Fibroblast of skin of right biceps (primary cell): Measurements from ENCODE around the gene DNPH1.

Experiments used
- DNase-seq: peaks from one replicate; pipeline ENCODE4 v3.0.0-alpha.2; 2013

Gene DNPH1

DNA sequence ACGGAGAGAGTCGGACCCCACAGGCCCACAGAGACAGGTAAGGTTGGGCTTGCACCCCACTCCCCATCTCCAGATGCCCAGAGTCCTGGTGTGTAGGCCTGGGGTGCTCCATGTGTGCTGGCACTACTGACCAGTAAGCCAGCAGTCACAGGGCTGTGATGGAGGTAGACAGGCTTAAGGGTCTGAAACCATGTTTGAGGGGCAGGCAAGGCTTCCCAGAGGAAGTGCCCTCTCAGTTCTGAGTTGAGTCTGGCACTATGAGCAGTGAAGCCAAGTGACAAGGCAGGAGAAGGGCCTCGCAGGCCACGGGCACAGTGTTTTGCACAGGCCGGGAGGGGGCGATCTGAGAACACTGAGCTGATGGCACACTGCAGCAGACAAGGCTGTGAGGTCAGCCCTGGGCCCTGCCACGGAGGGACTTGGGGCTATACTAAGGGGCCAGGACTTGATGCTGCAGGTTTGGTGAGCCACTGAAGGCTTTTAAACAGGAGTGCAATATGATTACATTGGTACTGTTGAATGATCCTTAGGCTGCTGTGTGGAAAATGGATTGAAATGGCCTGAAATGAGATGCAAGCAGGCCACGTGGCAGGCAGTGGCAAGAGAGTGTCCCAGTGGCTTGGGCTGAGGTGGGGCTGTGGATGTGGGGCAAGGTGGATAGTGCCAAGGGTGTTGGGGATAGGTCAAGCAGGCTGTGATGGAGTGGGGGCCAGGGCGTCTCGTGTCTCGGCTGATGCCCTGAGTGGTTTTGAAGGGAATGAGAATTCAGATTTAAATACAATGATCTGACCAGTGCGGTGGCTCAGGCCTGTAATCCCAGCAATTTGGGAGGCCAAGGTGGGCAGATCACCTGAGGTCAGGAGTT lies 34.3 kb upstream of the DNPH1 start:
- peak; percentile 63 for DNase-seq

DNA sequence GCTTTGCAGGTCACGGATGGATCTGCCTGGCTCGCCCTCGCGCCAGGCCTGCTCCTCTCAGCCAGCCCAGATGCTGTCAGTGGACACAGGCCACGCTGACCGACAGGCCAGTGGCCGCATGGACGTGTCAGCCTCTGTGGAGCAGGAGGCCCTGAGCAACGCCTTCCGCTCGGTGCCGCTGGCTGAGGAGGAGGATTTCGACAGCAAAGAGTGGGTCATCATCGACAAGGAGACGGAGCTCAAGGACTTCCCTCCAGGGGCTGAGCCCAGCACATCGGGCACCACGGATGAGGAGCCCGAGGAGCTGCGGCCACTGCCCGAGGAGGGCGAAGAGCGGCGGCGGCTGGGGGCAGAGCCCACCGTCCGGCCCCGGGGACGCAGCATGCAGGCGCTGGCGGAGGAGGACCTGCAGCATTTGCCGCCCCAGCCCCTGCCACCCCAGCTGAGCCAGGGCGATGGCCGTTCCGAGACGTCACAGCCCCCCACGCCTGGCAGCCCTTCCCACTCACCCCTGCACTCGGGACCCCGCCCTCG lies 33.6 kb upstream of the DNPH1 start:
- no peak for DNase-seq

DNA sequence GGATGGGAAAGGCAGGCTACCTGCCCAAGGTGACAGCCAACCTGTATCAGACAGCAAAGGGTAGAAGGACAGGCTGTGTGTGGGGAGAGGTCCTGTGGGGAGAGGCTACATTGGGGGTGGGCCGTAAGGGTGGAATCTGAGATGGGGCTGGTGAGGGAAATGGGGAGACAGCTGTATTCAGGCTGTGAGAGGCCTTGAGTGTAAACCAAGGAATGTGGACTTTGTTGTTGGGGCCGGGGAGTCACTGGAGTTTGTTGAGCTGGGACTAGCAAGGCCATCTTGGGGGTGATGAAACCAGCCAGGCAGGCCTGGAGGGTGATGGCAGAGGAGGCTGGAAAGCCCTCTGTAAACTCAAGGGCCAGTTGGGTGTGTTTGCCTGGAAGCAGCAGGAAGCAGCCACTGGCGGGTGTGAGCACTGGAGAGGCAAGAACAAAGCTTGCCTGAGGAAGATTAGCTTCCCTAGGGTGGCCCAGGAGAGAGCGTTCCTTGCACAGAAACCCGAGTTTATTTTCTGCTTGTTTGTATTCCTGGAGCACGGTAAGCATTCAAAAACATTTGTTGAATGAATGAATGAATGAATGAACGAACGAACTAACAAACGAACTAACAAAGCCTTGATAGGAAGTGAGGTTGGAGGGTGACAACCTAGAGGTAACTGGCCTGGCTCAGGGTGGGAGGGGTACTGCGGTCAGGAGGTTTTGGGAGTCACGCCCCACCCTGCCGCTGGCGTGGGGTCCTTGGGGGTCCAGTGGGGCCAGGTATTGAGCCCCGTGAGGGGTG lies 32.9 kb upstream of the DNPH1 start:
- DNase-seq = no peak

DNA sequence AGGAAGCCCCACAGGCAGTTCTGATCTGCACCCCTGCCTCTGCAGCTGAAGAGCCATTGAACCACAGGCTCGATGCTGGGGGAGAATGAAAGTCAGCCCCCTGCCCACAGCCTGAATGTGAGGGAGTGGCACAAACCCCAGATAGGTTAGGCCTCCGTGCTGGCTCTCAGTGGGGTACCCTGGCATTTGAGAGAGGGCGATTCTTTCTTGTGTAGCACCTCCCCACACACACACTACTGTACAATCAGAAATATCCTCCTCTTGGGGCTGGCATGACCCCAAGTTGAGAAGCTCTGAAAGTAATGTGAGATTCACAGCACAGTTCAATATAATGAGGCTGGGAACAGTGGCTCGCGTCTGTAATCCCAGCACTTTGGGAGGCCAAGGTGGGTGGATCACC lies 31.9 kb upstream of the DNPH1 start:
- no peak for DNase-seq

DNA sequence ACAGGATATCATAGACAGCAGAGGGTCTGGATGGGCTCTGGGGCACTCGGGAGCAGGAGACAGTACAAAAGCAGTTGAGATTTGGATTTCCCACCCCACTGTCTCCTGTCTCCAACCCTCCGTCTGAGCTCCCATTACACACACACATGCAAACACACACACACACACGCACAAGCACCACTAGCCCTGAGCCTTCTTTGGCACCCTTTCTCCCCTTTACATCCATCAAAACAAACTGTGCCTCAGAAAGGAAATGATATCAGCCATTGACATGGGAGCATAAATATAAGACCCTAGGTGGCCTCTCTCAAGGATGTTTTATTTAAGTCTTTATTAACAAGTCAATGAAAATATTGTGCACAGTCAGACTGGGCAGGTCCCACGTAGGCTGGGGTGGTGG lies 31.5 kb upstream of the DNPH1 start:
- no peak for DNase-seq

DNA sequence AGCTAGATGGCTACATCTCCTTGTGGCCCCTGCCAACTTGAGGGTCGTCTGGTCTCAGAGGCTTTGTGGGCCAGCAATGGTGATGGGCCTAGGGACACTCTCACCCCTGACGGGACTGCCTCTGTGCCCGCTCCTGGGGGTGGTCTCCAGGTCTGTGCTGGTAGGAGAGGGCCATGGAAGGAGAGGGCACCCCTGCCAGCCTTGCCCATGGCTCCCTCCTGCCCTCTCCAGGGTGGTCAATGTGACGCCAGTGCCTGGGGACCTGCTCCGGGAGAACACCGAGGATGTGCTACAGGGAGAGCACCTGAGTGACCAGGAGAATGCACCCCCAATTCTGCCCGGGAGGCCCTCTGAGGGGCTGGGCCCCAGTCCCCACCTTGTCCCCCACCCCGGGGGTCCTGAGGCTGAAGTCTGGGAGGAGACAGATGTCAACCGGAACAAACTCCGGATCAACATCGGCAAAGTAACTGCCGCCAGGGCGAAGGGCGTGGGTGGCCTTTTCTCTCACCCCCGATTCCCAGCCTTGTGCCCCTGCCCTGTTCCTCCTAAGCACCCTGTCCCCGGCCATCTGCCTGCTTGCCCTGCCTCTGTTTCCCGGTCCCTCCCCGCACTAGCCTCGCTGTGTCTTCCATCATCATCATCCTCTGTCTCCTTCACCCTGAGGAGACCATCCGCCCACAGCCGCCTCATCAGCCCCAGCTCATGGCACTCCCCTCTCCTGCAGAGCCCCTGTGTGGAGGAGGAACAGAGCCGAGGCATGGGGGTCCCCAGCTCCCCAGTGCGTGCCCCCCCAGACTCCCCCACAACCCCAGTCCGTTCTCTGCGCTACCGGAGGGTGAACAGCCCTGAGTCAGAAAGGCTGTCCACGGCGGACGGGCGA lies 29.8 kb upstream of the DNPH1 start:
- DNase-seq = no peak

DNA sequence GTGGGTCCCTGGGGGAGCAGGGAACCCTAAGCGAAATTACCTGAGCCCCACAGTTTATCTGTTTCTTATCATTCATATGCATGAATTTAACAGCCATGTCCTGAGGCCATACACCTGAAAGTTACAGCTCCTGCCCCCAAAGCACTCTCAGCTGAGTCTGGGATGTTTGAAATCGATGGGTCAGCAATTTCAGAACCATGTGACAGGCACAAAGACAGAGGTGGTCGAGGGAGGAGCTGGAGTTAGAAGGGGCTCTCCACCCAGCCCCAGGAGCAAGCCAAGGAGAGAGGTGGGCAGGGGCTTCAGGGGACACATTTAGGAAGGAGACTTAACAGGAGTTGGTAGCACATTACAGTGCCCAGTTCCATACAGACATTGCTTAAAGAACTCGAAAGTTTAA lies 28.9 kb upstream of the DNPH1 start:
- DNase-seq = no peak

DNA sequence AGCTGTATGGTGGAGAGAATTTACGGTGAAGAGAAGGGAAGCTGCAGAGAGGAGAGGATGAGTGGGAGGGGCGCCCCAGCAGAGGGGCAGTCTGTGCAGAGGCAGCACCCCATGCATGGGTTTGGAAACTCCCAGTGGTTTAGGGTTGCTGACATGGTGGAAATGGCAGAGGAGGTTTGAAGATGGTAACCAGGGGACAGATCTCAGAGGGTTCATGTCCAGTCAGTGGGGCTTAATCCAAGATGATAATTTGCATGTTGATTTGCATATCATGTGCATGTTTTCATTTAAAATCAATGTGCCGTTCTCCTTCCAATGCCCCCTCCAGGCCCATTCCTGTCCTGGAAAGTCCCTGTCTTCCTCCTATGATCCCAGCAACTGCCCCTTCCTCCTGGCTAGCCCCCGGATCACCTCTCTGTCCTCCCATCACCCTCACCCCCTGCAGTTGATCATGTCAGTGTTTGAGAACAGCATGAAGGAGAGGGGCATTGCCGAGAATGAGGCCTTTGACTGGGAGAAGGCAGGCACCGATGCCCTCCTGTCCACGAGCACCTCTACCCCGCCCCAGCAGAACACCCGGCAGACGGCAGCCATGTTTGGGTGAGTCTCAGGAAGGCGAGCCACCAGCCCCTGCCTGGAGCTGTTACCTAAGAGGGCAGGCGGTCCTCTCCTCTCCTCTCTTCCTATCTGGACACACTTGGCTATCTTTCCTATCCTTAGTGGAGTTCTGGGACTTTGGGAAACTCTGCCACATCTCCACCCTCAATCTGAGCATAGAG lies 28.3 kb upstream of the DNPH1 start:
- no peak for DNase-seq

DNA sequence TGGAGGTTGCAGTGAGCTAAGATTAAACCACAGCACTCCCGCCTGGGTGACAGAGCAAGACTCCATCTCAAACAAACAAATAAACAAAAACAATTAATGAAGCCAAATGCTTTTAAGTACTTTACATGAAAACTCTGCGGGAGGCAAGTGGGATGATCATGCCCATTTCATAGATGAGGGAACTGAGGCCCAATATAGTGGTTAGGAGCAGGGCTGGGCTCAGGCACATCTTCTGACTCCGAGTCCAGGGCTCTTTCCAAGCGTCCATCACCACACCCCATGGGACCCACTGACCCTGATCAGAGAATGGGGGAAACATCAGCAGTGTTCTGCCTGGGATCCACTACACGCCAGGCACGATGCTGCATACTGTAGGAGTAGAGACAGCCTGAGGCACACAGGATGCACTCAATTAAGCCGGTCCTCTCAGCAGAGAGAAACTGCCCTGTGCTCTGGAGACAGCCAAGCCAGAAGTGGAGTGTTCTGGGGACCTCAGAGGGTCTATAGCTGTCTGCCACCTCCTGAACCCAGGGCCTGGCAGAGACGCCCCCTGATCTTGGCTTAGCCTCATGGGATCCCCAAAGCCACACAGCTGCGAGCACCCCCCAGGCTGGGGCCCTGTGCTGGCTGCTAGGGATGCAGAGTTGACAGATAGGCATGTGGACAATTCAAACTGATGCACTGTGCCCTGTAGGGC lies 27.5 kb upstream of the DNPH1 start:
- DNase-seq = no peak

DNA sequence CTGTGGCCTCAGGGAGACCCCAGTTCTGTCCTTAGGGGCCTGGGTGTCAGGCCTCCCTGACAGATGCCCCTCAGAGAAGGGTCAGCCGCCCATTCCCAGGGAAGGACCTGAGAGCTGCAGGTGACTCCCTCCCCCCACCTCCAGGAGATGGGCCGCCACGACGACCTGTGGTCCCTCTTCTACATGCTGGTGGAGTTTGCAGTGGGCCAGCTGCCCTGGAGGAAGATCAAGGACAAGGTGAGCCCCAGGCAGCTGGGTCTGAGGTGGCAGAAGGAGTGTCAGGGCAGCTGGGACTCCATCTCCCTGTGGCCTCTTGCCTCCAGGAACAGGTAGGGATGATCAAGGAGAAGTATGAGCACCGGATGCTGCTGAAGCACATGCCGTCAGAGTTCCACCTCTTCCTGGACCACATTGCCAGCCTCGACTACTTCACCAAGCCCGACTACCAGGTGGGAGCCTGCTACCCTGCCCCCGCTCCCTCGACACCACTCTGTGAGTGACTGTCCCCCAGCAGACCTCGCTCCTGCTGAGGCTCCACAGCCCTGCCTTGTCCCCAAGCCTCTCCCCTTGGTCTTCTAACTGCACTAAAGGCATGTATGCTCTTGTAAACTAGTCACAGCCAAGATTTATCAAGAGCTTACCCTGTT lies 26.2 kb upstream of the DNPH1 start:
- no peak for DNase-seq

DNA sequence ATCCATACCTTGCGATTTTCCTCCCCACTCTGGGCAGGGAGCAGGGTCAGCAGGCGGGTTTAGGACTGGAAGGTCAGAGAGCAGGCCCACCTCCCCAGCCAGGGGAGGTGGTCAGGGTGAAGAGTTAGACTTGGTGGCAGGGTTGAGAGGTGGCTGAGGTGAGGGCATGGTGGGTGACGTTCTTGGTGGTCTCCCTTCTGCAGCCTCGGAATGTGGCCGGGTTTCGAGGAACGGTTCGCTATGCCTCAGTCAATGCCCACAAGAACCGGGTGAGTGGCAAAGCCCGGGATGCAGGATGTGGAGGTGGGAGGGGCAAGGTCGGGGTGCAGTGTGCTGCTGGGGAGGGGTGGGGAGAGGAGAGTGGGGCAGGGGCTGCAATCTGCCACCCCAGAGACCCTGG lies 25.6 kb upstream of the DNPH1 start:
- no peak for DNase-seq

DNA sequence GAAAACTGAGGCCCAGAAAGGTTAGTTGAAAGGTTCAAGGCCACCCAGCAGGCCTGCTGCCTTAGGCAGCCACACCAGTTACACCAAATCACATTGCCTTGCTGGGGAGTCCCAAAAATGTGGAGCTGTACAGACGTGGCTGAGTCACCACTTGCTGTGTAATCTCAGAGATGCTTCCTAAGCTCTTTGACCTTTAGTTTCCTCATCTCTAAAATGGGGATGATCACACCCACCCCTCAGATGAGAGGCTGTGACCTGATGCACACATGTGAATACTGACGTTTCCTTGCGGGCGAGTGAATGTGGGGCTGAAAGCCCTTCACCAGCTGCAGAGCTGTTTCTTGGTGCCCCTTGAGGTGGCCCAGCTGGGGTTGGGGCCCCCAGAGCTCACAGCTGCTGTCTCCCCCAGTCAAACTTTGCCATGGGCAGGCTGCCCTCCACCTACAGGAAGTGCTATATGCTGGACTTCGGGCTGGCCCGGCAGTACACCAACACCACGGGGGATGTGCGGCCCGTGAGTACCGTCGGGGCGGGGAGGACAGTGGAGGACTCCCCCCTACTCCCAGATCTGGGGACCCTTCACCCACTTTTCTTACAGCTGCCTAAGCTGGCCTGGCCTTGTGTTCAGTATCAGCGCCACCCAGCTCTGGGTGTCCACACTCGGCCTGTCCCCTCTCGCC lies 25.0 kb upstream of the DNPH1 start:
- peak; percentile 17 for DNase-seq

DNA sequence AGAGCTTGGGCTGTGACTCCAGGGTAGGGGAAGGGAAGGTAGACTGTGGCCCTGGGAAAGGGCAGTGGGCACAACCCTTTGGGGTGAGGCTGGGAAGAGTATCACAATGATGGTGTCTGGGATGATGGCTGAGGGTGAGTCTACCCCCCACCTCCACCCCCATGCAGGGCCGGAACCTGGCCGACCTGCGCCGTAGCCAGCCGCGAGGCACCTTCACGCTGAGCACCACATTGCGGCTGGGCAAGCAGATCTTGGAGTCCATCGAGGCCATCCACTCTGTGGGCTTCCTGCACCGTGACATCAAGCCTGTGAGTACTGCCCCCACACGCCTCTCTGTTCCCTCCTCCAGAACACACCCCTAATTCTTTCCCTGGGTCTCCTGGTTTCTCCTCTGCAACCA lies 24.1 kb upstream of the DNPH1 start:
- no peak for DNase-seq

DNA sequence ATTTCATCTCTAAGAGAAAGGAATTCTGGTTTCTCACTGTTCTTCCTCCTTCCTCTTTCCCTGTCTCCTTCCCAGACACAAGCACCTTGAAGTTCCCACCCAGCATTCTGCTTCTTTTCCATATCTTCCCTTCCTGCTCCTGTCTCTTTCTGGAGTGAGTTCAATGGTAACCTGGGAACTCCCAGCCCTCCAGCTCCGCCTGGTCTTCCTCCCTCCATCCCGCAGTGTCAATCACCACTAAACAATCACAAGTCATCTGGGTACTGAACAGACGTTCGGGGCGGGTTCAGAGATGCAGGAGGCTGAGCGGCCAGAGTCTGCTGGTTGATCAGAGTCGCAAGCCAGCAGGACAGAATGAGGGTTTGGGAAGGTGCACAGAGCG lies 21.7 kb upstream of the DNPH1 start:
- no peak for DNase-seq

DNA sequence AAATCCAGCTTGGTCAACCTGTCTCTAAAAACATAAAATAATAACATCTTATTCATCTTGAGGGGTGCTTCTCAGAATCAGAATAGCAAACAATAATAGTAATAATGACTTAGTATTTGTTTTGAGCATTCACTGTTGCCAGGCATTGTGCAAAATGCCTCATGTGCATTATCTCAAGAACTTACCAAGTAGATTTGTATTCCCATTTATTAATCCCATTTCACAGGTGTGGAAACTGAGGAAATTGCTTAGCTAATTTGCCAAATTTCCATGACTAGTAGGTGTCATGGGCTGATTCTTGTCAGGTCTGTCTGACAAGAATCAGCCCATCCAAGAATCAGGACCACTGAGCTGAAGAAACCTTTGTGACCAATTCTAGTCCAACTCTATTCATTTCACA lies 19.5 kb upstream of the DNPH1 start:
- no peak for DNase-seq

DNA sequence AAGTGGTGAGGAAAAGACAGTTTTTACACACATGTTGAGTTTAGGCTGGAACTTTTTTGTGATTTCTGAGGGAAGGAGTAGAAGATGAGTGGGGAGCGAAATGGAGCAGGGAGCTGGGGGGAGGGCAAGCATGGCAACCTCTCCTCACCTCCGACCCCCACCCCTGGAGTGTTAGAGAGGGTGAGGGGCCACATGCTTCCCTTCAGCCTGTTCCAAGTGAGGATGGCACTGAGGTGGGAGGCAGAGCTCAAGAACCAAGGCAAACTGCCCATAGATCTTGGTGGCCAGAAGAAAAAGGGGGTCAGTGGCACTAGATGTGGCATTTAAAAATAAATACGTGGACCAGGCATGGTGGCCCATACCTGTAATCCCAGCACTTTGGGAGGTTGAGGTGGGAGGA lies 18.8 kb upstream of the DNPH1 start:
- no peak for DNase-seq

DNA sequence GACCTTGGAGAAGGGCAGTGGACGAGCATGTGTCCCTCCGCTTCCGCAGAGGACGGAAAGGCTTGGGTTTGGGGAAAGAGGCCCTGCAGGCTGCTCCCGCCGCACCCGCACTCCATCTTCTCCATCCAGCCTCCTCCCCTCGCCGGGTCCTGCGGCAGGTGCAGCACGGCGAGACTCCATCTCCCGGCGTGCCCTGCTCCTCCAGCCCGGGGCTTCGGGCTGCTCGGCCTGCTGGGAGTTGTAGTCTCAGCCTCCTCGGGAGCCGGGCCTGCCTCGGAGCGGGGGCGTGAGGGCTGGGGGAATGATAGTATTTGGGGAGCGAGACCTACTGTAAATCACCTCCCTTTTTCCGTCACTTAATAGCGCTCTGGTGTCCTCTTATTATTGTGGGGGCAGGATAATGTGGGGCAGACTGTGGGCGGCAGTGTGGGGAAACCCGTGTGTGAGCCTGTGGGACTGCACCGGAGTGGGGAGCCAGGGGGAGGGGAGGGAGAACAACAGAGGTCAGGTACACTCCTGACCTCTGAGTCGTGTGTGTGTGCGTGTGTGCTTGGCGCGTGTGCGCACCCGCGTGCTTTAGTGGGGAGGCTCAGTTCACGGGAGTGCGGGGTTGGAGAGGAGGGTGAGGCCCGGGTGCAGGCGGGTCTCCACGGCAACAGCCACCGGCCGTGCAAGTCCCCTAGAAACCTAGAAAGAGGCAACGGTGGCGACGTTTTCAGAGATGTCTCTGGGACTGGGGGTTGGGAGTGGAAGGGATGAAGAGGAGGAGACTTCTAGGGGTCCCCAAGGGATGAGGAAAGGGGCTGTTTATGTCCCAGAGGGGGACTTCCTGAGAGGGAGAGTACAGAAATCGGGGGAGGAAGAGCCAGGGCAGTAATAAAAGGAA lies 18.1 kb upstream of the DNPH1 start:
- DNase-seq = no peak

DNA sequence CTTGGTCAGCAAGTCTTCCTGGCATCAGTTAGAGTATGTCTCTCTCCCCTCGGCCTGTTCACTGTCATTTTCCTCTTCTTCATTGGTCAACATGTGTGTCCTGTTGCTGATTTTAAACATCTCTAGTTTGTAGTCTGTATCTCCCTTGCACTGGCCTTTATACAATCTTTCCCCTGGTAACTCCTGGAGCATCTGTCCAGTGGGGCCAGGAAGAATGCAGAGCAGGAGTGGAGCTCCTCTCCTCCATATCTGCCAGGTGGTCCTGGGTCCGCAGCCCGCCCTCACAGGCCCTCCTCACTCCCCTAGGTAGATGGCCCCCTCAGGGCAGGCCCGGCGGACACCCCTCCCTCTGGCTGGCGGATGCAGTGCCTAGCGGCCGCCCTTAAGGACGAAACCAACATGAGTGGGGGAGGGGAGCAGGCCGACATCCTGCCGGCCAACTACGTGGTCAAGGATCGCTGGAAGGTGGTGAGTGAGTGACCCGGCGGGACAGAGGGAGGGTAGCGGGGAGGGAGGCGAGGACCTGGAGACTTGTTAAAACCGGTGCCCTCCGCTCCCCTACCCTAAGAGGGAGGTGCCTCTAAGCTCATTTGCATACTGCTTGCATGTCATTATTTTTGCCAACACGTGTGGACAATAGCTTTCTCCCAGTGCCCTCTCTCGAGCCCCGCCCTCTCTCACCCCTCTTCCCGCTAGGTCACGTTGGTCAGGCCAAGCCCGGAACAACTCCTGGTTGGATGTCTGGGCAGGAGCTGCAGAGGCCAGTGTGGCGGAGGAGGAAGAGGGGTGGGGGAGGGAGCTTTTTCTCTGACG lies 17.2 kb upstream of the DNPH1 start:
- no peak for DNase-seq
